MM.1S (cell line): ENCODE measurements around the gene HNRNPK.

Experiments used
- EZH2 ChIP-seq: fragments of 300-600 bp; sonication (generic); optimal IDR thresholded peaks from 2 replicates; pipeline ENCODE3; 2017; ENCODE audit warnings: low read depth, mild to moderate bottlenecking, antibody characterized with exemption, low read length, mixed read lengths
- TF ChIP-seq, protein P1 (sequence below): fragments of 300-600 bp; sonication (generic); IDR thresholded peaks from 2 replicates; pipeline ENCODE4 v1.5.1; 2016; ENCODE audit warnings: antibody characterized with exemption, low read length, mixed read lengths

GRCh38 chr9:83927591-83927990, 52.4 kb downstream of the HNRNPK start:
- TF ChIP-seq, protein P1, sequence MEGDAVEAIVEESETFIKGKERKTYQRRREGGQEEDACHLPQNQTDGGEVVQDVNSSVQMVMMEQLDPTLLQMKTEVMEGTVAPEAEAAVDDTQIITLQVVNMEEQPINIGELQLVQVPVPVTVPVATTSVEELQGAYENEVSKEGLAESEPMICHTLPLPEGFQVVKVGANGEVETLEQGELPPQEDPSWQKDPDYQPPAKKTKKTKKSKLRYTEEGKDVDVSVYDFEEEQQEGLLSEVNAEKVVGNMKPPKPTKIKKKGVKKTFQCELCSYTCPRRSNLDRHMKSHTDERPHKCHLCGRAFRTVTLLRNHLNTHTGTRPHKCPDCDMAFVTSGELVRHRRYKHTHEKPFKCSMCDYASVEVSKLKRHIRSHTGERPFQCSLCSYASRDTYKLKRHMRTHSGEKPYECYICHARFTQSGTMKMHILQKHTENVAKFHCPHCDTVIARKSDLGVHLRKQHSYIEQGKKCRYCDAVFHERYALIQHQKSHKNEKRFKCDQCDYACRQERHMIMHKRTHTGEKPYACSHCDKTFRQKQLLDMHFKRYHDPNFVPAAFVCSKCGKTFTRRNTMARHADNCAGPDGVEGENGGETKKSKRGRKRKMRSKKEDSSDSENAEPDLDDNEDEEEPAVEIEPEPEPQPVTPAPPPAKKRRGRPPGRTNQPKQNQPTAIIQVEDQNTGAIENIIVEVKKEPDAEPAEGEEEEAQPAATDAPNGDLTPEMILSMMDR: no peak
- TF ChIP-seq EZH2: no peak
